ENCODE data around the gene IFNA5. TPM values are rescaled to one million over a fixed set of nuclear protein-coding genes. Genes with fewer than 3 reads are reported as not detected.

IFNA5 gene
- total and polyA plus RNA-seq, 4 donors = 0.12 to 0.28 TPM; not detected in 2

DNA sequence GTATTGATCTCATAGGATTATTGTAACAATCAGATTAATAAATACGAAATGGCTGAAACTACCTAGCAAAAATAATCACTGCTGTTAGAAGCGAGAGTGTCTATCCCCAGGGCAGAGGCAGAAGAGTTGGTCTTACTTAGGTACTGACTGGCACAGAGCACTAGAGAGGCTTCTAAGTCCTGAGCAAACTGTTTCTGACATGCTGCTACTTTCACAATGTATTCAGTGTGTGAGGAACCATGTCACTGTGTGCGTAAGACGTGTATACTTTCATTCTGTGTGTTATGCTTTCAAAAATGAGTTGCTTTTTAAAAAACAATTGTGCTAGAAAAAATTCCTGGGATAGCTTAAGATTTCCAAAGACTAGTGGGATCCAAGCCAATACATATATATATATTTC is 35.6 kb upstream of the IFNA5 start:
- Histone ChIP-seq H3K4me3 (no peak overlapping the region), H3K27me3 (ENCODE audit: control insufficient read depth in 3 of 3, insufficient read depth in 3 of 3, low read length in 2 of 3) (peaks cover 0 to 4% (median 0%) of the 10 kb centered on the region in 3 donors), H3K9me3 (ENCODE audit: control insufficient read depth in 4 of 4, insufficient read depth in 3 of 4, low read length in 3 of 4) (peaks cover 0 to 6% (median 0%) of the 10 kb centered on the region in 4 donors), H3K27ac (ENCODE audit: low read depth in 1 of 2, low read length in 1 of 2) (no peak overlapping the region), H3K9ac (ENCODE audit: insufficient read depth in 1 of 2, low read length in 2 of 2) (no peak overlapping the region), H3K36me3 (ENCODE audit: control insufficient read depth in 4 of 4, insufficient read depth in 4 of 4, low read length in 4 of 4) (no peaks in the 10 kb centered on the region), H3K4me1 (ENCODE audit: control insufficient read depth in 5 of 5, insufficient read depth in 5 of 5, low read length in 5 of 5) (peaks cover 0 to 2% (median 0%) of the 10 kb centered on the region in 5 donors)
- 92 to 96% methylated on average over 4 of the region's 4 CpGs for WGBS, 2 donors
- DNase-seq (no peak), ATAC-seq (ENCODE audit: insufficient read depth, low FRiP score) (no peak)
- TF ChIP-seq, protein P1, sequence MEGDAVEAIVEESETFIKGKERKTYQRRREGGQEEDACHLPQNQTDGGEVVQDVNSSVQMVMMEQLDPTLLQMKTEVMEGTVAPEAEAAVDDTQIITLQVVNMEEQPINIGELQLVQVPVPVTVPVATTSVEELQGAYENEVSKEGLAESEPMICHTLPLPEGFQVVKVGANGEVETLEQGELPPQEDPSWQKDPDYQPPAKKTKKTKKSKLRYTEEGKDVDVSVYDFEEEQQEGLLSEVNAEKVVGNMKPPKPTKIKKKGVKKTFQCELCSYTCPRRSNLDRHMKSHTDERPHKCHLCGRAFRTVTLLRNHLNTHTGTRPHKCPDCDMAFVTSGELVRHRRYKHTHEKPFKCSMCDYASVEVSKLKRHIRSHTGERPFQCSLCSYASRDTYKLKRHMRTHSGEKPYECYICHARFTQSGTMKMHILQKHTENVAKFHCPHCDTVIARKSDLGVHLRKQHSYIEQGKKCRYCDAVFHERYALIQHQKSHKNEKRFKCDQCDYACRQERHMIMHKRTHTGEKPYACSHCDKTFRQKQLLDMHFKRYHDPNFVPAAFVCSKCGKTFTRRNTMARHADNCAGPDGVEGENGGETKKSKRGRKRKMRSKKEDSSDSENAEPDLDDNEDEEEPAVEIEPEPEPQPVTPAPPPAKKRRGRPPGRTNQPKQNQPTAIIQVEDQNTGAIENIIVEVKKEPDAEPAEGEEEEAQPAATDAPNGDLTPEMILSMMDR (IDR thresholded peaks at IDR 0.05; ENCODE audit: control extremely low read depth, extremely low read depth) = no peak

DNA sequence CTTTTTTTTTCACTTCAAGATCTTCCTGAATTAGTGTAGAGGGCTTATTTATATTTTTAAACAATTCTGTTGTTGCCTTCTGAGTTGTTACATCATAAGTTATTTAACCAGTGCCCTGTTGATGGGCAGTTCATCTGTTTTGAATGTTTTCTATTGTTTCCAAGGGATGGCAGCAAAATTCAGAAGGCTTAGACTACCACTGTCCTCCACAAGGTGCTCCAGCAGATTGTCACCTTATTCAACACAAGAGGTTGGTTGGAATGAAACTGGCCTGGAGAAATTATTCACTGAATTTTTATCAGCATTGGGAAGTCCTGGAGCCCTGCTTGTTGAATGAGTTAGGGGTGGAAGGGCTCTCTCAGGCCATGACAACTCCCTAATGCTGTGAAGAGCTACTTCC is 31.3 kb upstream of the IFNA5 start:
- H3K4me1 ChIP-seq (ENCODE audit: control insufficient read depth in 5 of 5, insufficient read depth in 5 of 5, low read length in 5 of 5) = peaks cover 4 to 29% (median 17%) of the 10 kb centered on the region in 5 donors
- no peak overlapping the region for H3K27ac ChIP-seq (ENCODE audit: low read depth in 1 of 2, low read length in 1 of 2)
- no peak for DNase-seq
- TF ChIP-seq, protein P1 (IDR thresholded peaks at IDR 0.05; ENCODE audit: control extremely low read depth, extremely low read depth) = no peak
- no peak overlapping the region for H3K9ac ChIP-seq (ENCODE audit: insufficient read depth in 1 of 2, low read length in 2 of 2)
- H3K27me3 ChIP-seq (ENCODE audit: control insufficient read depth in 3 of 3, insufficient read depth in 3 of 3, low read length in 2 of 3) = peaks cover 0 to 4% (median 0%) of the 10 kb centered on the region in 3 donors
- H3K4me3 ChIP-seq = no peak overlapping the region
- no peaks in the 10 kb centered on the region for H3K9me3 ChIP-seq (ENCODE audit: control insufficient read depth in 4 of 4, insufficient read depth in 3 of 4, low read length in 3 of 4)
- no peak for ATAC-seq (ENCODE audit: insufficient read depth, low FRiP score)
- peaks cover 0 to 12% (median 4%) of the 10 kb centered on the region in 4 donors for H3K36me3 ChIP-seq (ENCODE audit: control insufficient read depth in 4 of 4, insufficient read depth in 4 of 4, low read length in 4 of 4)

DNA sequence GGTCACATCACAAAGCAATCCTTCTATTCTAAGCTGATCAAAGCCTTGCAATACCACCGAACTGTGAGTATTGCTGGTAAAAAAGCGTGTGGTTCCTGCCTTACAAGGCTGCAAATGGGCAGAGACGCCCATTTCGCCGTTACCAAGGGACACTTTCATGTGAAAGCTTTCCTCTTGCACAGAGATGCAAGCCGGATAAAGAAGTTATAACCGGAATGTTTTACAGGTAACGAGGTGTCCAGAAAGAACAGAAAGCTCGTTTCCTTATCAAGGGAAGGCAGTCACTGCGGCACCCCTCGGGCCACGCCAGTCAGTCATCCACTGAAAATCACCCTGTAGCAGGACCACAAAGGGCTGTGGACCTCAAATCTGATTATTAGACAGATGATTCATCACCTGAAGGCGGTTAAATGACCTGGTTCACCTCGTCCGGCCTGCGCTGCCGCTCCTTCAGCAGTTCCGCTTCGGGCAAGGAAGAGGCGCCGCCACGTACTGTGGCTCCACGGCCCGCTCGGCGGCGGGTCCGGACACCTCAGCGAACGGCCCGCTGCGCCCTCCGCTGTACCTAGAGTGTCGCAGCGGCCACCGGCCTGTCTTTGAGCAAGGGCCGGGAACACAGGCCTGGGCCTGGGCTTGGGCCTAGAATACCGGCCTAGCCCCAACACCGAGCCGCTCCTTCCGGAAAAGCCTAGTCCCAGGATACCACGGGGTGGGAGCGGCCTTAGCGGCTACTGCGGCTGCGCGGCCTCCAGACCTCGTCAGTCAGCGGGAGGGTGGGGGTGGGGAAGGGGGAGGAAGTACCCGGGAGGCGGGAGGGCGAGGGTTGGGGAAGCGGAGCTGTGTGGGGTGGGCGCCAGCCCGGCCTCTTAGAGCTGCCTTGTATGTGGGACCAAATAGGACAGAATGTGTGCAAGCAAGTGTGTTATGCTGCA is 29.9 kb upstream of the IFNA5 start, which contains the start of gene KLHL9:
TSS of gene KLHL9 (minus strand) at position 704 of the 932 bp plus-strand sequence. CDS start at position 159, 545 bp downstream.
- WGBS, 2 donors = 0 to 1% methylated on average over 54 to 55 of the region's 55 CpGs
- peaks cover 0 to 4% (median 0%) of the 10 kb centered on the region in 3 donors for H3K27me3 ChIP-seq (ENCODE audit: control insufficient read depth in 3 of 3, insufficient read depth in 3 of 3, low read length in 2 of 3)
- no peaks in the 10 kb centered on the region for H3K9me3 ChIP-seq (ENCODE audit: control insufficient read depth in 4 of 4, insufficient read depth in 3 of 4, low read length in 3 of 4)
- peaks cover 0 to 12% (median 5%) of the 10 kb centered on the region in 4 donors for H3K36me3 ChIP-seq (ENCODE audit: control insufficient read depth in 4 of 4, insufficient read depth in 4 of 4, low read length in 4 of 4)
- H3K4me1 ChIP-seq (ENCODE audit: control insufficient read depth in 5 of 5, insufficient read depth in 5 of 5, low read length in 5 of 5) = peaks cover 4 to 30% (median 17%) of the 10 kb centered on the region in 5 donors
- TF ChIP-seq, protein P1 (IDR thresholded peaks at IDR 0.05; ENCODE audit: control extremely low read depth, extremely low read depth) = no peak
- peak within 1 kb of the TSS; percentile 99 to 100 for H3K9ac ChIP-seq (ENCODE audit: insufficient read depth in 1 of 2, low read length in 2 of 2)
- peak within 1 kb of the TSS; percentile 95 to 100 for H3K27ac ChIP-seq (ENCODE audit: low read depth in 1 of 2, low read length in 1 of 2)
- peak; percentile 96 to 97 (median 96) for DNase-seq
- peak within 1 kb of the TSS; percentile 92 for H3K4me3 ChIP-seq
- ATAC-seq (ENCODE audit: insufficient read depth, low FRiP score) = peak; percentile 98

All from lung (tissue), 12 donors.